Lower lobe of right lung (tissue), 2 donors: ENCODE measurements around the gene KRT81. TPM values are rescaled to one million over a fixed set of nuclear protein-coding genes. Genes with fewer than 3 reads are reported as not detected.

Experiments used
- ATAC-seq, 2 donors: fragments of 200-7000 bp; cut with Tn5 transposase; one replicate each; pipeline ENCODE4 v1.9.1; 2020 to 2022; ENCODE audit warnings: mild to moderate bottlenecking in 2 of 2, moderate library complexity in 2 of 2
- DNase-seq: peaks from one replicate; pipeline ENCODE4 v3.0.0-alpha.2; 2020
- H3K27ac ChIP-seq: fragments of 200-600 bp; one replicate; pipeline ENCODE4 v1.8.0; 2022
- H3K27me3 ChIP-seq: fragments of 200-600 bp; one replicate; pipeline ENCODE4 v1.8.0; 2022; ENCODE audit warnings: low read depth
- H3K36me3 ChIP-seq: fragments of 200-600 bp; one replicate; pipeline ENCODE4 v1.8.0; 2022; ENCODE audit warnings: mild to moderate bottlenecking
- H3K4me1 ChIP-seq: fragments of 200-600 bp; one replicate; pipeline ENCODE4 v1.8.0; 2022
- H3K4me3 ChIP-seq: fragments of 200-600 bp; one replicate; pipeline ENCODE4 v1.8.0; 2022; ENCODE audit warnings: mild to moderate bottlenecking
- H3K9me3 ChIP-seq: fragments of 200-600 bp; one replicate; pipeline ENCODE4 v1.8.0; 2022
- CTCF ChIP-seq: fragments of 200-600 bp; IDR thresholded peaks from one replicate; pipeline ENCODE4 v1.8.0; 2022; ENCODE audit warnings: antibody characterized with exemption, mild to moderate bottlenecking
- intact Hi-C: fragments of 100-400 bp; cut with DNase I; formaldehyde crosslinking; loops from one replicate; pipeline ENCODE4 v1.11.0; 2022
- total RNA-seq: library from RNA; stranded (reverse); fragmentation: NEBNext Ultra II Directional; extraction: Animal tissue kit (Norgen Biotek cat#: 25700); gene quantifications from one replicate; pipeline ENCODE4 v1.2.1, GENCODE V29; 2021
- donor health status: DM: no; HTN: yes; CAD: no; lungs with severe emphysema.

The KRT81 gene
- total RNA-seq, 1 donor from 2014 or later = not detected

- intact Hi-C loops = no loop called here
- no peak for TF ChIP-seq CTCF
- H3K27ac ChIP-seq = no peak overlapping the region
- ATAC-seq (no peak), DNase-seq (no peak)
- no peaks in the 10 kb centered on the region for H3K4me1 ChIP-seq
- H3K36me3 ChIP-seq = no peaks in the 10 kb centered on the region
- H3K4me3 ChIP-seq = no peak overlapping the region
- peaks cover 7% of the 10 kb centered on the region for H3K27me3 ChIP-seq
- H3K9me3 ChIP-seq = no peaks in the 10 kb centered on the region
Measured at GRCh38 chr12:52300796-52301691, 9.7 kb upstream of the KRT81 start.

- intact Hi-C loops = no loop called here
- no peak for ATAC-seq
- Histone ChIP-seq H3K27me3 (peaks cover 7% of the 10 kb centered on the region), H3K4me3 (no peak overlapping the region), H3K36me3 (no peaks in the 10 kb centered on the region), H3K27ac (no peak overlapping the region), H3K9me3 (no peaks in the 10 kb centered on the region), H3K4me1 (no peaks in the 10 kb centered on the region)
- DNase-seq = no peak
- no peak for TF ChIP-seq CTCF
Measured at GRCh38 chr12:52298677-52299190, 7.4 kb upstream of the KRT81 start.

GRCh38 chr12:52296572-52297215 lies 5.4 kb upstream of the KRT81 start:
- TF ChIP-seq CTCF = no peak
- no peaks in the 10 kb centered on the region for H3K36me3 ChIP-seq
- no peak for DNase-seq
- peaks cover 16% of the 10 kb centered on the region for H3K27me3 ChIP-seq
- ATAC-seq = peak; percentile 73 to 84
- no peak overlapping the region for H3K4me3 ChIP-seq
- intact Hi-C loops = no loop called here
- no peaks in the 10 kb centered on the region for H3K9me3 ChIP-seq
- H3K4me1 ChIP-seq = no peaks in the 10 kb centered on the region
- H3K27ac ChIP-seq = no peak overlapping the region

GRCh38 chr12:52295663-52296062 lies 4.3 kb upstream of the KRT81 start:
- Histone ChIP-seq H3K4me1 (no peaks in the 10 kb centered on the region), H3K27me3 (peaks cover 20% of the 10 kb centered on the region), H3K27ac (no peak overlapping the region), H3K36me3 (no peaks in the 10 kb centered on the region), H3K9me3 (no peaks in the 10 kb centered on the region), H3K4me3 (no peak overlapping the region)
- ATAC-seq (no peak), DNase-seq (no peak)
- TF ChIP-seq CTCF = no peak
- intact Hi-C loops = no loop called here

GRCh38 chr12:52294803-52295202 lies 3.5 kb upstream of the KRT81 start:
- ATAC-seq = no peak
- H3K27ac ChIP-seq = no peak overlapping the region
- peaks cover 20% of the 10 kb centered on the region for H3K27me3 ChIP-seq
- no peak for DNase-seq
- no peak for TF ChIP-seq CTCF
- H3K36me3 ChIP-seq = no peaks in the 10 kb centered on the region
- H3K9me3 ChIP-seq = no peaks in the 10 kb centered on the region
- H3K4me3 ChIP-seq = no peak overlapping the region
- H3K4me1 ChIP-seq = no peaks in the 10 kb centered on the region
- intact Hi-C loops = no loop called here
